Activated CD8-positive, alpha-beta memory T cell treated with anti-CD3 and anti-CD28 coated beads for 1 hour (primary cell): Measurements from ENCODE around the gene PRPF19.
A peak's percentile ranks its signal among the peaks of the same experiment; 100 is the strongest.

Experiments
- DNase-seq, 2 donors: peaks; one replicate each; pipeline ENCODE4 v3.0.0-alpha.2; 2020; ENCODE audit warnings: low read depth in 1 of 2; ENCODE audit errors: extremely low read depth in 1 of 2

Gene PRPF19

GRCh38 chr11:60847281-60847680, 59.1 kb downstream of the PRPF19 start:
- no peak for DNase-seq

GRCh38 chr11:60845338-60845737, 61.0 kb downstream of the PRPF19 start:
- no peak for DNase-seq

- no peak for DNase-seq
These were observed 61.5 kb downstream of the PRPF19 start for GRCh38 chr11:60844870-60845221.

GRCh38 chr11:60844045-60844869, 62.1 kb downstream of the PRPF19 start:
- DNase-seq: no peak

GRCh38 chr11:60842668-60843600, 63.5 kb downstream of the PRPF19 start:
- no peak for DNase-seq

- peak; percentile 97 to 98 for DNase-seq
These were observed 64.4 kb downstream of the PRPF19 start, which contains the start of gene CCDC86 for GRCh38 chr11:60841797-60842667. TSS of gene CCDC86 (plus strand) at chr11:60842113. CDS start at chr11:60842125, 12 bp downstream.
